Ovary (tissue), 3 donors: ENCODE data around the gene MED13.

Experiments used
- CTCF ChIP-seq, 3 donors: fragments of 450-650 bp in 2 of 3; fragments of 200-600 bp in 1 of 3; IDR thresholded peaks; one replicate each; pipeline versions ENCODE4 v1.5.1 to v1.8.0; 2016 to 2022; ENCODE audit warnings: antibody characterized with exemption in 3 of 3, mild to moderate bottlenecking in 1 of 3
- EP300 ChIP-seq: sonication (generic); formaldehyde crosslinking; IDR thresholded peaks from one replicate; pipeline ENCODE4 v1.6.1; 2017; ENCODE audit warnings: antibody characterized with exemption
- POLR2A ChIP-seq: fragments of 450-650 bp; IDR thresholded peaks from one replicate; pipeline ENCODE4 v1.6.1; 2017; ENCODE audit warnings: antibody characterized with exemption, mild to moderate bottlenecking, moderate library complexity
- donor health status: DM: no; HTN: no; CAD: no.

- TF ChIP-seq CTCF (IDR thresholded peaks at IDR 0.05) (no peak), EP300 (no peak), POLR2A (no peak)
Measured at GRCh38 chr17:61946359-61946758, 118.7 kb downstream of the MED13 start.
